Suprapubic skin (tissue), 4 donors: Measurements from ENCODE around the gene ERC2.

Experiments
- EP300 ChIP-seq: sonication (generic); formaldehyde crosslinking; IDR thresholded peaks from one replicate; pipeline ENCODE4 v1.6.1; 2017; ENCODE audit warnings: antibody characterized with exemption
- POLR2A ChIP-seq, 2 donors: fragments of 450-650 bp; IDR thresholded peaks; one replicate each; pipeline ENCODE4 v1.6.1; 2017; ENCODE audit warnings: antibody characterized with exemption in 2 of 2, mild to moderate bottlenecking in 2 of 2, moderate library complexity in 2 of 2
- POLR2AphosphoS5 ChIP-seq, 3 donors: sonication (generic); formaldehyde crosslinking; IDR thresholded peaks; one replicate each; pipeline ENCODE4 v1.6.1; 2017; ENCODE audit warnings: antibody characterized with exemption in 3 of 3
- TF ChIP-seq, protein P1 (sequence below), 2 donors: fragments of 200-600 bp in 1 of 2; fragments of 450-650 bp in 1 of 2; sonication (generic) in 1 of 2; IDR thresholded peaks; one replicate each; pipeline ENCODE4 v1.5.1; 2016 to 2019; ENCODE audit warnings: antibody characterized with exemption in 2 of 2, mild to moderate bottlenecking in 1 of 2, moderate library complexity in 1 of 2

DNA sequence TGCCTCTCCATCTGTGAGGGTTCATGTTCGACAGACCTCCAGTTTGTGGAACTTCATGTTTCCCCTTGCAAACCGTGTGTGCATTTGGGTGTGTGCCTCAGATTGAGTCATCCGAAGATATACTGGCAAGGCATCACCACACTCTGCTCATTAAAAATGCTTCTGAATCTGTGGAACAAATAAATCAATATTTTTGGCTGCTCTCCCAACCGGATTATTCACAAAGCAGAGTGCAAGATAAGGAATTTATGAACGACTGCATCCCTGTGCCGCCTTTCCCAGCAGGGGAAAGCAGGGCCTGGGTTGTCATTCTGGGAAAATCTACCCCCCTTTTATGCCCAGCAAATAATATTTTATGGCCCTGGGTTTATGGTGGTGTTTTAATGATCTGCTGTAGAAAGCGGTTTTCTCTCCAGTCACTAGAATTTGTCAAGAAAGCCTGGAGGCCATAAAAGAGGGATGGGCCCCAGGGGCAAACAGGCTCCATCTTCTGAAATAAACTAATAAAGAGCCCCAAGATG lies 976.9 kb downstream of the ERC2 start:
- TF ChIP-seq, protein P1, sequence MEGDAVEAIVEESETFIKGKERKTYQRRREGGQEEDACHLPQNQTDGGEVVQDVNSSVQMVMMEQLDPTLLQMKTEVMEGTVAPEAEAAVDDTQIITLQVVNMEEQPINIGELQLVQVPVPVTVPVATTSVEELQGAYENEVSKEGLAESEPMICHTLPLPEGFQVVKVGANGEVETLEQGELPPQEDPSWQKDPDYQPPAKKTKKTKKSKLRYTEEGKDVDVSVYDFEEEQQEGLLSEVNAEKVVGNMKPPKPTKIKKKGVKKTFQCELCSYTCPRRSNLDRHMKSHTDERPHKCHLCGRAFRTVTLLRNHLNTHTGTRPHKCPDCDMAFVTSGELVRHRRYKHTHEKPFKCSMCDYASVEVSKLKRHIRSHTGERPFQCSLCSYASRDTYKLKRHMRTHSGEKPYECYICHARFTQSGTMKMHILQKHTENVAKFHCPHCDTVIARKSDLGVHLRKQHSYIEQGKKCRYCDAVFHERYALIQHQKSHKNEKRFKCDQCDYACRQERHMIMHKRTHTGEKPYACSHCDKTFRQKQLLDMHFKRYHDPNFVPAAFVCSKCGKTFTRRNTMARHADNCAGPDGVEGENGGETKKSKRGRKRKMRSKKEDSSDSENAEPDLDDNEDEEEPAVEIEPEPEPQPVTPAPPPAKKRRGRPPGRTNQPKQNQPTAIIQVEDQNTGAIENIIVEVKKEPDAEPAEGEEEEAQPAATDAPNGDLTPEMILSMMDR (IDR thresholded peaks at IDR 0.05) = no peak
- TF ChIP-seq EP300 (no peak), POLR2A (IDR thresholded peaks at IDR 0.05) (no peak), POLR2AphosphoS5 (IDR thresholded peaks at IDR 0.05) (no peak)
